Endothelial cell of umbilical vein (primary cell): Measurements from ENCODE around the gene TMEM51. TPM values are rescaled to one million over a fixed set of nuclear protein-coding genes. Genes with fewer than 3 reads are reported as not detected.

Experiments
- BruUV-seq: library from RNA; stranded (reverse); fragments of 400-500 nt; replicated peaks from 2 replicates; lab custom pipeline; 2021; lab: Mats Ljungman, UMichigan
- CTCF ChIA-PET: fragments of 300-600, 350-600 bp; sonication (Branson Sonifier 250); formaldehyde crosslinking; loops from one replicate; lab custom pipeline; 2021; ENCODE audit warnings: antibody characterized with exemption, inconsistent platforms; lab: Charles Lee
- POLR2A ChIA-PET: fragments of 300-600, 350-600 bp; sonication (Branson Sonifier 250); formaldehyde crosslinking; loops from one replicate; lab custom pipeline; 2021; ENCODE audit warnings: antibody characterized with exemption, inconsistent platforms; lab: Charles Lee
- DNase-seq: peaks from one replicate; pipeline ENCODE4 v3.0.0-alpha.2; 2011; ENCODE audit warnings: low read depth, low spot score
- FAIRE-seq: peaks from 2 replicates; lab custom pipeline; 2011; peaks lifted over from hg19 to GRCh38; lab: Jason Lieb, UNC
- H2AFZ ChIP-seq: 2 replicates; pipeline ENCODE4 v1.6.0; 2012; ENCODE audit warnings: low read depth, low read length, control low read depth, inconsistent platforms
- H3K27ac ChIP-seq: 2 replicates; pipeline ENCODE4 v1.5.1; 2011; ENCODE audit warnings: low read depth, mild to moderate bottlenecking, control low read depth, low read length, moderate library complexity; ENCODE audit not compliant: insufficient read depth
- H3K27me3 ChIP-seq, 2 experiments: 2 replicates each; pipeline versions ENCODE4 v1.6.0 to v1.6.1; 2011; ENCODE audit warnings: low read length in 2 of 2, mixed read lengths in 1 of 2; ENCODE audit not compliant: control insufficient read depth in 2 of 2, insufficient read depth in 2 of 2
- H3K36me3 ChIP-seq, 2 experiments: 2 replicates in 1 of 2; 3 replicates in 1 of 2; pipeline ENCODE4 v1.5.1; 2011; ENCODE audit warnings: low read length in 2 of 2, mild to moderate bottlenecking in 1 of 2, moderate library complexity in 1 of 2; ENCODE audit not compliant: control insufficient read depth in 2 of 2, insufficient read depth in 2 of 2; ENCODE audit errors: extremely low read depth in 1 of 2
- H3K4me1 ChIP-seq: 3 replicates; pipeline ENCODE4 v1.5.1; 2011; ENCODE audit warnings: mild to moderate bottlenecking, low read length; ENCODE audit not compliant: control insufficient read depth, insufficient read depth; ENCODE audit errors: extremely low read depth
- H3K4me2 ChIP-seq: 2 replicates; pipeline ENCODE4 v1.6.1; 2011; ENCODE audit warnings: low read length, control low read depth, mixed read lengths; ENCODE audit not compliant: insufficient read depth
- H3K4me3 ChIP-seq, 3 experiments: fragments of 200-600 bp in 1 of 3; sonication (generic), shearing (Covaris generic) in 1 of 3; replicated peaks in 1 of 3; 2 replicates each; pipeline ENCODE4 v1.5.1; 2011 to 2016; ENCODE audit warnings: control low read depth in 3 of 3, low read length in 3 of 3, mild to moderate bottlenecking in 2 of 3, inconsistent platforms in 1 of 3, low read depth in 1 of 3, moderate library complexity in 1 of 3; ENCODE audit not compliant: insufficient read depth in 1 of 3
- H3K79me2 ChIP-seq: 2 replicates; pipeline ENCODE4 v1.6.0; 2012; ENCODE audit warnings: low read length, inconsistent platforms; ENCODE audit not compliant: control insufficient read depth, insufficient read depth
- H3K9ac ChIP-seq: replicated peaks from 2 replicates; pipeline ENCODE3; 2011; ENCODE audit warnings: low read length, control low read depth; ENCODE audit not compliant: insufficient read depth; ENCODE audit errors: extremely low read depth
- H3K9me1 ChIP-seq: replicated peaks from 3 replicates; pipeline ENCODE4 v1.6.0; 2011; ENCODE audit warnings: mild to moderate bottlenecking, low read length; ENCODE audit not compliant: control insufficient read depth, insufficient read depth; ENCODE audit errors: extremely low read depth
- H3K9me3 ChIP-seq: replicated peaks from 2 replicates; pipeline ENCODE4 v1.5.1; 2012; ENCODE audit warnings: low read length, inconsistent platforms; ENCODE audit not compliant: control insufficient read depth, insufficient read depth
- H4K20me1 ChIP-seq: replicated peaks from 2 replicates; pipeline ENCODE3; 2011; ENCODE audit warnings: mild to moderate bottlenecking, low read length; ENCODE audit not compliant: control insufficient read depth, insufficient read depth; ENCODE audit errors: extremely low read depth
- CTCF ChIP-seq, 2 donors: IDR thresholded peaks; 1 replicate in 1 of 2; 2 replicates in 1 of 2; pipeline ENCODE4 v1.5.1; 2011; ENCODE audit warnings: low read length in 2 of 2, mild to moderate bottlenecking in 2 of 2, moderate library complexity in 2 of 2, control low read depth in 1 of 2, inconsistent platforms in 1 of 2, low read depth in 1 of 2; ENCODE audit not compliant: insufficient read depth in 1 of 2; ENCODE audit errors: extremely low read depth in 1 of 2
- EZH2 ChIP-seq: IDR thresholded peaks from 2 replicates; pipeline ENCODE4 v1.6.1; 2012; ENCODE audit warnings: borderline replicate concordance, low read depth, mild to moderate bottlenecking, moderate library complexity, low read length, inconsistent platforms; ENCODE audit not compliant: severe bottlenecking
- FOS ChIP-seq: IDR thresholded peaks from 2 replicates; pipeline ENCODE4 v1.6.1; 2011; ENCODE audit warnings: mild to moderate bottlenecking, low read length, moderate library complexity, borderline replicate concordance; ENCODE audit not compliant: insufficient read depth
- GATA2 ChIP-seq: IDR thresholded peaks from 2 replicates; pipeline ENCODE4 v1.7.0; 2011; ENCODE audit warnings: low read depth, mild to moderate bottlenecking, moderate library complexity, mixed read lengths, low read length; ENCODE audit not compliant: insufficient read length, insufficient read depth
- POLR2A ChIP-seq: IDR thresholded peaks from 2 replicates; pipeline ENCODE4 v1.6.1; 2012; ENCODE audit warnings: low read depth, mild to moderate bottlenecking, control low read depth, low read length
- POLR2AphosphoS5 ChIP-seq: IDR thresholded peaks from 2 replicates; pipeline ENCODE4 v1.6.1; 2012; ENCODE audit warnings: low read depth, mild to moderate bottlenecking, control low read depth, low read length, moderate library complexity; ENCODE audit not compliant: insufficient read depth
- dilution Hi-C: fragments of 300-500 bp; cut with MboI; formaldehyde crosslinking; loops from one replicate; pipeline ENCODE4 v1.15.0; 2019; ENCODE audit warnings: low sequenced_read_pairs; ENCODE audit not compliant: extremely low pct_ligation_motif_present
- intact Hi-C: fragments of 100-400 bp; cut with micrococcal nuclease; formaldehyde crosslinking; loops from one replicate; pipeline ENCODE4 v1.10.0; 2022
- polyA plus RNA-seq, 4 experiments: library from polyadenylated mRNA; depleted of rRNA in 3 of 4; stranded (reverse) in 3 of 4; unstranded in 1 of 4; fragments of >200 nt; gene quantifications; 2 replicates each; pipeline versions ENCODE4 v1.2.1 to v1.2.3, GENCODE V29; 2011 to 2012; ENCODE audit warnings: missing spikeins in 1 of 4
- total RNA-seq: library from RNA; stranded (reverse); gene quantifications from 2 replicates; pipeline ENCODE4 v1.2.3, GENCODE V29; 2021
- TF ChIP-seq, protein P1 (sequence below): IDR thresholded peaks from 2 replicates; pipeline ENCODE4 v1.6.1; 2011; ENCODE audit not compliant: insufficient read depth, insufficient read length

TMEM51 gene
- total and polyA plus RNA-seq, 2 donors (not counting 3 experiments of a cell fraction or from before 2014, with no cell fraction given): 13.7 to 13.9 TPM

- dilution Hi-C loops: no loop called here
- Histone ChIP-seq H3K27ac (no peak overlapping the region), H3K9me3 (no peaks in the 10 kb centered on the region), H2AFZ (no peak overlapping the region), H3K79me2 (no peaks in the 10 kb centered on the region), H4K20me1 (no peaks in the 10 kb centered on the region), H3K4me3 (no peak overlapping the region), H3K9me1 (no peaks in the 10 kb centered on the region), H3K36me3 (no peaks in the 10 kb centered on the region), H3K4me1 (no peaks in the 10 kb centered on the region), H3K4me2 (no peak overlapping the region), H3K9ac (no peak overlapping the region), H3K27me3 (no peaks in the 10 kb centered on the region)
- no peak for TF ChIP-seq POLR2A
- TF ChIP-seq CTCF (IDR thresholded peaks at IDR 0.05; ENCODE audit: extremely low read depth in 1 of 2, insufficient read depth in 1 of 2, low read depth in 1 of 2, low read length in 2 of 2): no peak
- no peak for TF ChIP-seq GATA2
- TF ChIP-seq, protein P1, sequence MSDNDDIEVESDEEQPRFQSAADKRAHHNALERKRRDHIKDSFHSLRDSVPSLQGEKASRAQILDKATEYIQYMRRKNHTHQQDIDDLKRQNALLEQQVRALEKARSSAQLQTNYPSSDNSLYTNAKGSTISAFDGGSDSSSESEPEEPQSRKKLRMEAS: no peak
- no peak for TF ChIP-seq EZH2
- TF ChIP-seq FOS: no peak
- no peak for TF ChIP-seq POLR2AphosphoS5
- DNase-seq: no peak
- CTCF ChIA-PET: interaction anchor here (1.3 kb wide), 1 partner anchor 11 kb away, joined by 4 read pairs; no protein-coding TSS in a partner anchor
- FAIRE-seq: no peak
- intact Hi-C loops: no loop called here
- no TSS peak for BruUV-seq
- POLR2A ChIA-PET: no interaction called here
These were observed 35.7 kb upstream of the TMEM51 start for GRCh38 chr1:15117671-15118325.
